NOMO-1 (cell line): ENCODE results near the gene SPEM3.

Experiments
- DNase-seq, 2 experiments: peaks; one replicate each; lab custom pipeline; 2025; ENCODE audit not compliant: unreplicated experiment in 2 of 2; lab: John Stamatoyannopoulos, UW

Gene SPEM3

GRCh38 chr17:7428557-7428956 lies at the start of gene SPEM3:
Gene SPEM3, plus strand, starts transcription at chr17:7428857. Its CDS starts 46 bp downstream, at chr17:7428903.
- no peak for DNase-seq

GRCh38 chr17:7379134-7379533 lies 49.5 kb upstream of the SPEM3 start:
- no peak for DNase-seq

GRCh38 chr17:7380321-7380720 lies 48.3 kb upstream of the SPEM3 start:
- no peak for DNase-seq

- no peak for DNase-seq
Measured at GRCh38 chr17:7380855-7381683, 47.6 kb upstream of the SPEM3 start, which contains the start of gene TNK1. Gene TNK1, plus strand, starts transcription at chr17:7381089. Its CDS starts 1,838 bp downstream, at chr17:7382927.

GRCh38 chr17:7382901-7383300 lies 45.8 kb upstream of the SPEM3 start:
- DNase-seq, result no peak

GRCh38 chr17:7383371-7383741 lies 45.3 kb upstream of the SPEM3 start:
- DNase-seq, result no peak

GRCh38 chr17:7383742-7384488 lies 44.7 kb upstream of the SPEM3 start:
- DNase-seq, result peak; percentile 20 to 25

- no peak for DNase-seq
Measured at GRCh38 chr17:7384489-7385081, 44.1 kb upstream of the SPEM3 start.

GRCh38 chr17:7388856-7389255 lies 39.8 kb upstream of the SPEM3 start:
- no peak for DNase-seq

- no peak for DNase-seq
Measured at GRCh38 chr17:7389924-7390910, 38.4 kb upstream of the SPEM3 start.

GRCh38 chr17:7391307-7391706 lies 37.4 kb upstream of the SPEM3 start:
- DNase-seq, result no peak

GRCh38 chr17:7392696-7393612 lies 35.7 kb upstream of the SPEM3 start:
- DNase-seq, result no peak

GRCh38 chr17:7393613-7394451 lies 34.8 kb upstream of the SPEM3 start:
- peak in 1 of 2 experiments; percentile 13 for DNase-seq

- peak; percentile 68 to 90 for DNase-seq
Measured at GRCh38 chr17:7394452-7395191, 34.0 kb upstream of the SPEM3 start, which contains the start of gene PLSCR3. Gene PLSCR3, minus strand, starts transcription at chr17:7394525. Its CDS starts 415 bp downstream, at chr17:7394110.

- DNase-seq, result no peak
Measured at GRCh38 chr17:7396147-7396546, 32.5 kb upstream of the SPEM3 start.

GRCh38 chr17:7398612-7399011 lies 30.0 kb upstream of the SPEM3 start:
- no peak for DNase-seq

GRCh38 chr17:7403043-7403726 lies 25.5 kb upstream of the SPEM3 start:
- DNase-seq, result no peak
